Mesenchymal stem cell (in vitro differentiated cells and primary cell): Measurements from ENCODE around the gene SLC9A9.

Source experiments
- DNase-seq: peaks from one replicate; pipeline ENCODE4 v3.0.0-alpha.2; 2013
- H2AFZ ChIP-seq: one replicate; pipeline ENCODE4 v1.6.1; 2013; ENCODE audit warnings: low read depth, mild to moderate bottlenecking, control low read depth, inconsistent platforms, low read length, moderate library complexity
- H2AK5ac ChIP-seq: 2 replicates; pipeline ENCODE4 v1.6.1; 2013; ENCODE audit warnings: low read length, moderate library complexity, mild to moderate bottlenecking, inconsistent platforms; ENCODE audit not compliant: severe bottlenecking
- H2BK120ac ChIP-seq: one replicate; pipeline ENCODE4 v1.6.1; 2013; ENCODE audit warnings: low read depth, mild to moderate bottlenecking, inconsistent platforms, low read length, moderate library complexity
- H2BK12ac ChIP-seq, 2 experiments: one replicate each; pipeline ENCODE4 v1.6.1; 2013; ENCODE audit warnings: inconsistent platforms in 2 of 2, low read length in 2 of 2, mild to moderate bottlenecking in 2 of 2, moderate library complexity in 2 of 2, control low read depth in 1 of 2
- H2BK15ac ChIP-seq: one replicate; pipeline ENCODE4 v1.6.1; 2013; ENCODE audit warnings: mild to moderate bottlenecking, low read depth, inconsistent platforms; ENCODE audit not compliant: poor library complexity, severe bottlenecking
- H2BK5ac ChIP-seq: 2 replicates; pipeline ENCODE4 v1.6.1; 2013; ENCODE audit warnings: low read depth, mild to moderate bottlenecking, low read length, control low read depth, inconsistent platforms; ENCODE audit not compliant: poor library complexity, severe bottlenecking
- H3K14ac ChIP-seq, 2 experiments: one replicate each; pipeline ENCODE4 v1.6.1; 2013; ENCODE audit warnings: inconsistent platforms in 2 of 2, low read length in 2 of 2, control low read depth in 1 of 2, mild to moderate bottlenecking in 1 of 2, moderate library complexity in 1 of 2
- H3K18ac ChIP-seq, 2 experiments: one replicate each; pipeline ENCODE4 v1.6.1; 2013; ENCODE audit warnings: inconsistent platforms in 2 of 2, low read length in 2 of 2, control low read depth in 1 of 2, low read depth in 1 of 2, mild to moderate bottlenecking in 1 of 2
- H3K23ac ChIP-seq, 2 experiments: one replicate each; pipeline ENCODE4 v1.6.1; 2013; ENCODE audit warnings: inconsistent platforms in 2 of 2, low read length in 2 of 2, mild to moderate bottlenecking in 2 of 2, moderate library complexity in 2 of 2, control low read depth in 1 of 2
- H3K27ac ChIP-seq: 2 replicates; pipeline ENCODE4 v1.5.1; 2013; ENCODE audit warnings: mild to moderate bottlenecking, moderate library complexity, low read length, control low read depth, inconsistent platforms; ENCODE audit not compliant: poor library complexity, severe bottlenecking
- H3K27me3 ChIP-seq, 2 experiments: 2 replicates each; pipeline versions ENCODE4 v1.6.1 to v1.7.0; 2013; ENCODE audit warnings: low read length in 2 of 2, mild to moderate bottlenecking in 2 of 2, moderate library complexity in 2 of 2, control low read depth in 1 of 2, inconsistent platforms in 1 of 2; ENCODE audit not compliant: control insufficient read depth in 1 of 2, insufficient read depth in 1 of 2
- H3K36me3 ChIP-seq, 2 experiments: 2 replicates each; pipeline versions ENCODE4 v1.6.1 to v1.7.0; 2013; ENCODE audit warnings: low read length in 2 of 2, control low read depth in 1 of 2, inconsistent platforms in 1 of 2, low read depth in 1 of 2, mild to moderate bottlenecking in 1 of 2; ENCODE audit not compliant: insufficient read depth in 2 of 2, control insufficient read depth in 1 of 2
- H3K4ac ChIP-seq, 2 experiments: one replicate each; pipeline ENCODE4 v1.6.1; 2013; ENCODE audit warnings: inconsistent platforms in 2 of 2, low read length in 2 of 2, mild to moderate bottlenecking in 2 of 2, moderate library complexity in 2 of 2, control low read depth in 1 of 2, low read depth in 1 of 2
- H3K4me1 ChIP-seq: 2 replicates; pipeline ENCODE4 v1.6.1; 2013; ENCODE audit warnings: low read depth, low read length, control low read depth; ENCODE audit not compliant: control insufficient read depth, insufficient read depth
- H3K4me2 ChIP-seq: 2 replicates; pipeline ENCODE4 v1.6.1; 2013; ENCODE audit warnings: low read length, mild to moderate bottlenecking, inconsistent platforms; ENCODE audit not compliant: poor library complexity, severe bottlenecking
- H3K4me3 ChIP-seq, 2 experiments: 2 replicates each; pipeline versions ENCODE4 v1.5.1 to v1.7.0; 2013; ENCODE audit warnings: low read length in 2 of 2, mild to moderate bottlenecking in 2 of 2, control low read depth in 1 of 2, low read depth in 1 of 2; ENCODE audit not compliant: insufficient read depth in 1 of 2
- H3K79me1 ChIP-seq: replicated peaks from 2 replicates; pipeline ENCODE4 v1.6.1; 2013; ENCODE audit warnings: mild to moderate bottlenecking, control low read depth, low read length, inconsistent platforms; ENCODE audit not compliant: poor library complexity, severe bottlenecking
- H3K9ac ChIP-seq: 2 replicates; pipeline ENCODE4 v1.7.0; 2013; ENCODE audit warnings: mild to moderate bottlenecking, low read length, moderate library complexity
- H3K9me3 ChIP-seq: 2 replicates; pipeline ENCODE4 v1.7.0; 2013; ENCODE audit warnings: mild to moderate bottlenecking, low read length; ENCODE audit not compliant: control insufficient read depth
- H4K8ac ChIP-seq: one replicate; pipeline ENCODE4 v1.6.1; 2013; ENCODE audit warnings: inconsistent platforms, mild to moderate bottlenecking, low read length, moderate library complexity
- H4K91ac ChIP-seq: one replicate; pipeline ENCODE4 v1.6.1; 2013; ENCODE audit warnings: mild to moderate bottlenecking, low read length, inconsistent platforms
- WGBS: methylation state at CpG from one replicate; pipeline ENCODE4 v1.1.7; 2013; ENCODE audit warnings: mixed read lengths; 5-methylcytosine and 5-hydroxymethylcytosine counted together

SLC9A9 gene

GRCh38 chr3:143551761-143552160 is 296.5 kb downstream of the SLC9A9 start:
- no peak overlapping the region for H3K4me2 ChIP-seq
- peaks cover 4% of the 10 kb centered on the region for H3K9me3 ChIP-seq
- no peak overlapping the region for H2BK120ac ChIP-seq

GRCh38 chr3:143548861-143549497 is 299.3 kb downstream of the SLC9A9 start:
- DNase-seq, result no peak
- H3K4me2 ChIP-seq, result no peak overlapping the region
- no peak overlapping the region for H2BK12ac ChIP-seq
- H4K91ac ChIP-seq, result no peak overlapping the region
- H2BK5ac ChIP-seq, result no peak overlapping the region
- H4K8ac ChIP-seq, result peak overlapping the region; percentile 13
- 91% methylated on average over 2 of the region's 2 CpGs for WGBS
- H3K27me3 ChIP-seq, result no peaks in the 10 kb centered on the region
- no peak overlapping the region for H3K14ac ChIP-seq
- no peak overlapping the region for H2AK5ac ChIP-seq
- H2AFZ ChIP-seq, result no peak overlapping the region
- H3K18ac ChIP-seq, result peak overlapping the region in 1 of 2 experiments; percentile 9
- H3K4me3 ChIP-seq, result no peak overlapping the region
- H3K9ac ChIP-seq, result no peak overlapping the region
- peaks cover 0 to 24% of the 10 kb centered on the region in 2 experiments for H3K36me3 ChIP-seq
- no peak overlapping the region for H2BK120ac ChIP-seq
- peaks cover 3% of the 10 kb centered on the region for H3K4me1 ChIP-seq
- H3K23ac ChIP-seq, result no peak overlapping the region
- H3K9me3 ChIP-seq, result peaks cover 7% of the 10 kb centered on the region
- H3K27ac ChIP-seq, result no peak overlapping the region
- no peak overlapping the region for H3K4ac ChIP-seq
- no peak overlapping the region for H2BK15ac ChIP-seq
- no peaks in the 10 kb centered on the region for H3K79me1 ChIP-seq

More at GRCh38 chr3:143551761-143552160, 296.5 kb downstream of the SLC9A9 start:
- Histone ChIP-seq H3K4me1 (peaks cover 3% of the 10 kb centered on the region), H3K27ac (no peak overlapping the region), H3K36me3 (peaks cover 0 to 20% of the 10 kb centered on the region in 2 experiments), H4K91ac (no peak overlapping the region), H2BK15ac (no peak overlapping the region), H3K18ac (no peak overlapping the region), H3K23ac (no peak overlapping the region), H3K27me3 (no peaks in the 10 kb centered on the region), H3K9ac (no peak overlapping the region), H3K4ac (no peak overlapping the region), H2AFZ (no peak overlapping the region), H3K4me3 (no peak overlapping the region), H3K79me1 (no peaks in the 10 kb centered on the region), H2BK12ac (no peak overlapping the region), H2BK5ac (no peak overlapping the region), H3K14ac (no peak overlapping the region), H2AK5ac (no peak overlapping the region), H4K8ac (no peak overlapping the region)
- 86% methylated on average over 2 of the region's 2 CpGs for WGBS
- DNase-seq, result no peak

GRCh38 chr3:143548393-143548792 is 299.9 kb downstream of the SLC9A9 start:
- H2BK12ac ChIP-seq, result no peak overlapping the region
- H3K4ac ChIP-seq, result no peak overlapping the region
- H3K79me1 ChIP-seq, result no peaks in the 10 kb centered on the region
- no peak overlapping the region for H3K23ac ChIP-seq
- peaks cover 7% of the 10 kb centered on the region for H3K9me3 ChIP-seq
- H2BK15ac ChIP-seq, result peak overlapping the region; percentile 26
- H2AK5ac ChIP-seq, result no peak overlapping the region
- no peak overlapping the region for H3K18ac ChIP-seq
- no peak overlapping the region for H4K8ac ChIP-seq
- no peak overlapping the region for H4K91ac ChIP-seq
- H3K14ac ChIP-seq, result no peak overlapping the region
- WGBS, result 100% methylated on average over 3 of the region's 3 CpGs
- H2AFZ ChIP-seq, result no peak overlapping the region
- H3K4me3 ChIP-seq, result no peak overlapping the region
- H2BK120ac ChIP-seq, result no peak overlapping the region
- no peak overlapping the region for H2BK5ac ChIP-seq
- no peak overlapping the region for H3K4me2 ChIP-seq
- H3K36me3 ChIP-seq, result peaks cover 0 to 24% of the 10 kb centered on the region in 2 experiments
- no peak overlapping the region for H3K9ac ChIP-seq
- H3K27ac ChIP-seq, result no peak overlapping the region
- H3K27me3 ChIP-seq, result no peaks in the 10 kb centered on the region
- no peak for DNase-seq
- peaks cover 3% of the 10 kb centered on the region for H3K4me1 ChIP-seq

DNA sequence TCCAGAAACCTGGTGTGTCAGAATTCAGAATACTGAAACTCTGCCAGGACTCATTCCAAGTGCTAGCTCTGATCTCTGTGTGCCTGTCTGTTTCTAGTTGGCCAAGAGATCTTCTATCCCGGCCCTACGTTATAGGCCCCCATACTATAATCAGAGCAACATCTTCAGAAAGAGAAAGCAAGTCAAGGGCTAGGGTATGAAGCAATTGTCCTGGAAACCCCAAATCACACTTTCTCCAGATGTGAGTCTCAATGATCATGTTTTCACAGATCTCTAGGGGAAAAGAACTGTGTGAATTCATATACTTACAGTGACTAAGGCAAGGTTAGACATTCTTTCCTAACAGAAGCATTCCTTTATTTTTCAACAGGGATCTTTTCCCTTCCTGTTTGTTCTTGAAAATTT is 309.7 kb downstream of the SLC9A9 start:
- Histone ChIP-seq H4K91ac (no peak overlapping the region), H2AK5ac (no peak overlapping the region), H3K27ac (no peak overlapping the region), H3K4ac (no peak overlapping the region), H3K23ac (no peak overlapping the region), H3K79me1 (no peaks in the 10 kb centered on the region), H3K36me3 (no peaks in the 10 kb centered on the region), H3K4me3 (peak overlapping the region in 1 of 2 experiments; percentile 52), H3K18ac (peak overlapping the region in 1 of 2 experiments; percentile 29), H2BK15ac (no peak overlapping the region), H3K9ac (peak overlapping the region; percentile 76), H4K8ac (no peak overlapping the region), H3K4me2 (no peak overlapping the region), H2BK5ac (no peak overlapping the region), H3K14ac (no peak overlapping the region), H2BK12ac (no peak overlapping the region), H3K9me3 (no peaks in the 10 kb centered on the region), H3K4me1 (peaks cover 4% of the 10 kb centered on the region), H2BK120ac (no peak overlapping the region), H2AFZ (no peak overlapping the region), H3K27me3 (no peaks in the 10 kb centered on the region)
- peak; percentile 77 for DNase-seq
- 43% methylated on average over 2 of the region's 2 CpGs for whole genome bisulfite sequencing
